GM12878 (cell line): ENCODE measurements around the gene DNAJC25. TPM values are rescaled to one million over a fixed set of nuclear protein-coding genes. Genes with fewer than 3 reads are reported as not detected.

ENCODE experiments used
- BCLAF1 ChIP-seq: fragments of 450-650 bp; IDR thresholded peaks from 2 replicates; pipeline ENCODE4 v1.6.1; 2017; ENCODE audit warnings: antibody characterized with exemption, mild to moderate bottlenecking, moderate library complexity
- CUX1 ChIP-seq: IDR thresholded peaks from 2 replicates; pipeline ENCODE4 v1.6.1; 2012; ENCODE audit warnings: improper control_type of control experiment, low read depth, low read length; ENCODE audit not compliant: insufficient replicate concordance
- EP300 ChIP-seq, 2 experiments: fragments of 150-350 bp in 1 of 2; IDR thresholded peaks; 2 replicates each; pipeline ENCODE4 v1.6.1; 2011 to 2012; ENCODE audit warnings: low read depth in 2 of 2, low read length in 2 of 2, borderline replicate concordance in 1 of 2, improper control_type of control experiment in 1 of 2, inconsistent platforms in 1 of 2; ENCODE audit not compliant: control insufficient read depth in 1 of 2
- ESRRA ChIP-seq: IDR thresholded peaks from 2 replicates; pipeline ENCODE4 v1.6.1; 2012; ENCODE audit warnings: mild to moderate bottlenecking, low read length, improper control_type of control experiment
- STAT3 ChIP-seq: IDR thresholded peaks from 2 replicates; pipeline ENCODE4 v1.6.1; 2011; ENCODE audit warnings: low read depth, low read length, improper control_type of control experiment
- polyA plus RNA-seq, 11 experiments: library from polyadenylated mRNA; depleted of rRNA in 4 of 11; unstranded in 6 of 11; stranded (reverse) in 5 of 11; fragments of >200 nt; fragmentation: Nextera tagmentation in 4 of 11; fragmentation: Illumina TruSeq in 1 of 11; extraction: Ambion mirVana in 4 of 11; extraction: Trizol in 1 of 11; gene quantifications; 1 replicate in 1 of 11; 2 replicates in 10 of 11; pipeline versions ENCODE4 v1.2.1 to v1.2.3, GENCODE V29; 2011 to 2016; ENCODE audit warnings: inconsistent platforms in 2 of 11, missing spikeins in 2 of 11, low read depth in 1 of 11
- total RNA-seq, 4 experiments: library from RNA; depleted of rRNA in 3 of 4; stranded (reverse); fragments of >200 nt in 3 of 4; fragmentation: Illumina TruSeq in 1 of 4; extraction: Trizol in 1 of 4; gene quantifications; 2 replicates each; pipeline versions ENCODE4 v1.2.1 to v1.2.3, GENCODE V29; 2013 to 2021

DNAJC25 gene
- total and polyA plus RNA-seq, 10 of the 15 experiments (the other 5 are each of a cell fraction or from before 2014, with no cell fraction given), result 2.4 to 6.4 (median 4.0) TPM

- TF ChIP-seq CUX1 (no peak), BCLAF1 (no peak), ESRRA (no peak), STAT3 (no peak), EP300 (IDR thresholded peaks at IDR 0.05; ENCODE audit: borderline replicate concordance in 1 of 2, control insufficient read depth in 1 of 2, low read depth in 2 of 2, low read length in 2 of 2) (no peak)
These were observed 60.7 kb downstream of the DNAJC25 start (continued) for GRCh38 chr9:111691672-111692329.
